GM18519 (cell line): ENCODE data around the gene SIGLEC10.
"Not testable (repeated sequence)": the region's sequence is repeated elsewhere in the genome, so short reads cannot be mapped to it uniquely, and the experiment has no call there.

Source experiments
- ATAC-seq: cut with Tn5 transposase; IDR thresholded peaks from one replicate; pipeline ENCODE4 v1.9.1; 2021; ENCODE audit warnings: mild to moderate bottlenecking, moderate library complexity; ENCODE audit not compliant: unreplicated experiment, low FRiP score

Gene SIGLEC10

GRCh38 chr19:51398096-51398704 is 19.2 kb downstream of the SIGLEC10 start:
- no peak for ATAC-seq

DNA sequence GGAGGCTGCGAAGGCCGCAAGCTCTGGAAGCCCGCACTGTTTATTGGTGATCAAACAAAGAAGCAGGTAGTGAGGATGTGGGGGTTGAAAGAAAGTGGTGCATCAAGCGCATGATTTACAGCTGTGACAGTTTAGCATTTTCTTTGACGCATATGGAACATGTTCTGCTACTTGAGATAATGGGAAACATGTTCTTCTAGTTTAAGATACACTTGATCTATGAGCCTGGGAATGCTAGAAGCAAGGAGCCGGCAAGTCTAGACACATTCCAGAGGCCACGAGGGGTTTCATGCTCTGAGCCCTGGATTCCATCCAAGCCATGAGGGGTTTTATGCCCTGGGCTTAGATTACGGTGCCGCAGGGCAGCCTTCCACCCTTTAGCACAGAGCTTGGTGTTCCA is 20.0 kb downstream of the SIGLEC10 start:
- ATAC-seq, result not testable (repeated sequence)

GRCh38 chr19:51396175-51396574 is 21.3 kb downstream of the SIGLEC10 start:
- ATAC-seq, result no peak

DNA sequence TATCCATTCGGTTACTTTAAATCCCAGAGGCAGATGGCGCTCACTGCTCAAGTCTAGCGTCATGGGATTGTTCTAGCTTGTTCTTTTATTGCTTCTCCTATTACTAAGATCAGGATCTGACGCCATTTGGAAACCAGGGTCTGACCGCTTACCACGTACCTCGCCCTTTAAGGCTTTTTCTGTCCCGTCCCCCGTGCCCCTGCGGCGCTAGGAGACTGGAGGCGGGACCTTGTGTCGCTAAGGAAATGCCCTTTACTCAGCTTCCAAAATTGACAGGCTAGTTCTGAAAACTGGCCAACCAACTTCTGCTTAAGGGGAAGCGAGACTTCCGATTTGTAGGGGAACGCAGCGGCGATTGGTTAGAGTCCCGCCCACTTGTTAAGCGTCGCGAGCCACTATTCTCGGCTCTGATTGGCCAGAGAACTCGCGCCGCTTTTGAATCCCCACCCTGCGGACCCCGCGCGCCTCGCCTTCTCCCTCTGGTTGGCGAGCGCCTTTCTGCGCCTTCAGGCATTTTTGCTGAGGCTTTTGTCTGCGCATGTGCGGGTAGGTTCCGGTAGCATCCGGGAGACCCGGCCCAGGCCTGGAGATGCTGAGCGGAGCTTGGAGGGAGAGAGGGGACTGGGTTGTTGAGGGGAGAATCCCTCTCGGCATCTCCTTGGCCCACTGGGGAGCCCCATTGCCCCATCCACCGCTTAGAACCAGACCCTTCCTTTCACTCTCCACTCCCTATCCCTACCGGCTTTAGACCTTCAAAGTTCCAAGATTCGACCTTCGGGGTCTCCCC is 23.2 kb downstream of the SIGLEC10 start:
- peak; percentile 78 for ATAC-seq

DNA sequence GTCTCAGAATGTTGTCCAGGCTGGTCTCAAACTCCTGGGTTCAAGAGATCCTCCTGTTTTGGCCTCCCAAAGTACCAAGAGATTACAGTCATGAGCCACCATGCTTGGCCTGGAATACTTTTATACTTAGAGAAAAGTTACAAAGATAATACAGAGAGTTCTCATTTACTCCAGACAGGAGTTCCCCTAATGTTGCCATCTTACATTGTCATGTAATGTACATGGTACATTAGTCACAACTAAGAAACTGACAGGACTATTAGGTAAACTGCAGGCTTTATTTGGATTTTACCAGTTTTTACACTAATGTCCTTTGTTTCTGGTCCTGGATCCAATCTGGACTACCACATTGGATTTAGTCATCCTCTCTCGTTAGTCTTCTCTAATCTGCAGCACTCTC is 24.7 kb downstream of the SIGLEC10 start:
- no peak for ATAC-seq

- ATAC-seq, result no peak
Observed at GRCh38 chr19:51391073-51391611, 26.3 kb downstream of the SIGLEC10 start.

DNA sequence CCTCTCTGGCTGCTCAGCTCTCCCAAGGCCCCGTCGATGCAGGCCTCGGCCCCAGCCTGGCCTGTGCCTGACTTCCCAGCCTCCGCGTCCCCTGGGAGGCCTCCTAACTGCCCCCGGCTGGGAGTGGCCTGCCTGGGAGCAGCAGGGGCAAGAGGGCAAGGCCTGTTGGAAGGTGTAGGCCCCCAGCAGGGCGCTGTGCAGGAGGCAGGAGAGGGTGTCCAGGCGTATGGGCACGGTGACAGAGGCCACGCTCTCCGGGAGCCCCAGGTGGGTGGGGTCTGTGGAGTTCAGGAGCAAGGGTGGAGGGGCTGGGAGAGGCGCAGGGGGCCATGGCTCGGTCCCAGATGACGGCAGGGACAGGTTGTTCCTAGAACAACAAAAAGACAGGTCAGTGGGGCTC is 28.3 kb downstream of the SIGLEC10 start:
- ATAC-seq, result no peak

DNA sequence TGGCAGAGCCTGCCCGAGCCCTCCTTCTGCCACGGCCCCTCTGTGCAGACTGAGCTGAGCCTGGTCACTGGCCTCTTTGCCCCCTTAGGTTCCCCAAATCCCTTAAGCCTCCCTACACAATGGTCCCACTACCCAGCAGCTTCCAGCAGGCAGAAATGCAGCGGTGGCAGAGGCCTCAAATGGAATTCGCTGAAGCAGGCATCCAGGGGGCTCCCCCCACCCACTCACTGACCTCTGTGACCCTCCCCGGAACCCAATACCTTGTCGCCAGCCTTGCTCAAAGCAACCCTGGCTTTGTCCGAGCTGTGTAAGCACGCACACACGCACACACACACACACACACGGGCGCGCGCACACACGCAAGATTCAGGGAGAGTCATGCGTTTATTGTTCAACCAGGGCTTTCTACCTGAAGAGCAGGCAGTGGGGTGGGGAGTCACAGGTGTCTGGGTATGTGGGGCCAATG is 29.5 kb downstream of the SIGLEC10 start, which contains the start of gene LIM2:
Gene LIM2 (minus strand): TSS at position 51 of the 466 bp plus-strand sequence. CDS start 531 bp downstream, outside the sequence.
- ATAC-seq, result no peak

- no peak for ATAC-seq
Observed at GRCh38 chr19:51386882-51387520, 30.4 kb downstream of the SIGLEC10 start.

GRCh38 chr19:51382004-51382403 is 35.4 kb downstream of the SIGLEC10 start:
- no peak for ATAC-seq

DNA sequence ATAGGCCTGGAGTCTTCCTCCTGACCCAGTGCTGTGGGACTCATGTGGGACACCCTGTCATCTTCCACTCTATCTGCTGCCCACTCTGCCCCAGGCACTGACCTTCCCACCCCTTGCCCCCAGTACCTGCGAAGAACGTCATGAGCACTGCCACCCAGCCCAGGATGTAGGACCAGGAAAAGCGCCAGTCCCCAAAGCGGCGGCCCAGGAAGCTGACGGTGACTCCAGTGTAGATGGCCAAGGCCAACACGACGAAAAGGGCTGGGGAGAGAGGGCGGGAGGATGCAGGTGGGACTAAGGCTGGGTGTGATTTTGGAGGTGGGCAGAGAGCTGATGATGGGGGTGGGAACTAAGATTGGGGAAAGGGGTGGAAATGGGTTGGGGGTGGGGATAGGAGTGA is 37.1 kb downstream of the SIGLEC10 start:
- ATAC-seq, result no peak

DNA sequence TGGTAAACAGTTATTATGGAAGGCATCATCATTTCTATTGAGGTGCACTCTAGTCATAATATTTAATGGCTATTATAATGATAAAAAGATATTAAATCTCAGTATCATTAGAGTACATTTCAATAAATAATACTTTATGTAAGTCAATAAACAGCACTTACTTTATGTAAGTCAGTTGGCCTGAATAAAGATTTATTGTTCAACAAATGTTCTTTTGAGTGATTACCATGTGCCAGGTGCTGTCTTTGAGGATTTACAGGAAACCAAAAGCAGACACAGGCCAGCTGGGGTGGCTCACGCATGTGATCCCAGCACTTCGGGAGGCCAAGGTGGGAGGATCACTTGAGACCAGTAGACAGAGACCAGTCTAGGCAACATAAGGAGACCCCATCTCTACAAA is 40.0 kb downstream of the SIGLEC10 start:
- ATAC-seq, result no peak

- no peak for ATAC-seq
Observed at GRCh38 chr19:51375504-51376221, 41.8 kb downstream of the SIGLEC10 start.

- no peak for ATAC-seq
Observed at GRCh38 chr19:51372649-51373504, 44.6 kb downstream of the SIGLEC10 start, which contains the start of gene NKG7. NKG7 (minus strand) TSS chr19:51372654; CDS start chr19:51372535, 119 bp downstream.

DNA sequence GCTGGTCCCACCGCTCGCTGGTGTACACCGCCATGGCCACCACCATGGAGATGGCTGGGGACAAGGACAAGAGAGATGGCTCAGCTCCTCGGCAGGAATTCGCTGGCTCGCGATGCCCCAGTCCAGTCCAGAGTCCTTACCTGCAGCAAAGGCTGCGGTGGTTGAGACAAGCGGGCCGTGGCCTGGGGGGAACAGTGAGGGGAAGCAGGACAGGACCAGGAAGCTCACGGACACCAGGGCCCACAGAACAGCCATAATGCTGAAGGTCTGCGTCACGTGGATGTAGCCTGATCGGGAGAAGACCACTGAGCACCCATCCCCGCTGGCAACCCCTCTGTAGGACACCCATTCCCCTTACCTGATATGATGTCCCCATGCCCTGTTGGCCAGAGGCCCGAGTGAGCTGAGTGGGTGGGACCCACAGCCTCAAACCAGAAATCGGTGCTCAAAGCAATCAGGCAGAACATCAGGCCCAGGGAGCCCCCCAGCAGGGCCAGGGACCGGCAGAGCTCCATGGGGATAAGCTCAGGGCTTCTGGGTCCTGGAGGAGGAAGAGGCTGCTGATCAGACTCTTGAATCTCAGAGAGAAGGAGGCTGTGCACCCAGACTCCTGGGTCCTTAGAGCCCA is 45.3 kb downstream of the SIGLEC10 start:
- ATAC-seq, result no peak

GRCh38 chr19:51371186-51371690 is 46.2 kb downstream of the SIGLEC10 start:
- ATAC-seq, result no peak

GRCh38 chr19:51370230-51370629 is 47.2 kb downstream of the SIGLEC10 start:
- ATAC-seq, result no peak

DNA sequence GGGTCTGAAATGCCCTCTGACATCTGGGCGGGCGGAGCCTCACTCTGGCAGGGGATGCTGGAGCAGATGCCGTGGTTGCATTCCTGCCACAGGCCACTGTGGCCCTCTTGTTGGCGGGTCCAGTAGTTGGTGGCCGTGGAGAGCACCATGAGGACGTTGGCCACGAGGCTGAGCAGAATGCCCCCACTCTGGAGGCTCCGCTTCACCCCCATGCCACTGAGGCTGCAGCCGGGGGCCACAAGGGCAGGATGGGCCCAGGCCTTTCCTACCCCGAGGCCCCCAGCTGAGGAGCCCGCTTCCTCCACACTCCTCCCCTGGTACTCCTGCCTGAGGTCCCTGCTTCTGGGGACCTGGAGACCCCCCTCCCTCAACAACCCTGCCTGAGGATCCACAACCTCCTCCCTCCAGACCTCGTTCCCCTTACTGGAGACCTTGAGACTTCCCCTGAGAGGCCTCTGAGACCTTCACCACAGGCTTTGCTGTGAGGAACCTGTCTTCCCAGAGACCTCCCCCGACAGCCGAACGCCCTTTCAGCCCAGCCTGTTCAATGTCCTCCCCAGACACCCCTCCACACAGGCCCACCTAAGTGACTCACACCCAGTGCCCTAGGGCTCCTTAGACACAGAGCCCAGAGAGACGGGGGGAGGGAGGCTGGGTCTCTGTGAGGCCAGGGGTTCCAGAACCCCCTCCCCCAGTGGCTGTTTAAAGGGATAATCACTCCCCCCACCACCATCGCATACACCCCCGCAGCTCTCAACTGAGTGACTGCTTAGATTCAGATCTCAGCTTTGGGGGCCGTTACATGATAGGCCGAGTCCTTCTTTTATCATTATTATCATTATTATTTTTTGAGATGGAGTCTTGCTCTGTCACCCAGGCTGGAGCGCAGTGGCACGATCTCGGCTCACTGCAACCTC is 48.8 kb downstream of the SIGLEC10 start, which contains the start of gene CLDND2:
Gene CLDND2 (minus strand): TSS at position 638 of the 917 bp plus-strand sequence. CDS start 426 bp downstream, at position 212.
- ATAC-seq, result no peak
